Posterior vena cava (tissue), 2 donors: ENCODE data around the gene PKDREJ. TPM values are rescaled to one million over a fixed set of nuclear protein-coding genes. Genes with fewer than 3 reads are reported as not detected.
"Not testable (repeated sequence)": the region's sequence is repeated elsewhere in the genome, so short reads cannot be mapped to it uniquely, and the experiment has no call there.

Experiments
- DNase-seq: peaks from one replicate; pipeline ENCODE4 v3.0.0-alpha.2; 2020; ENCODE audit warnings: low spot score
- intact Hi-C, 2 donors: fragments of 100-400 bp; cut with DNase I; formaldehyde crosslinking; loops; one replicate each; pipeline versions ENCODE4 v1.14.1 to v1.14.2; 2022 to 2023
- long read RNA-seq, 2 donors: library from polyadenylated mRNA; unstranded; transcript quantifications; one replicate each; pipeline ENCODE4 v2.0.0, GENCODE V29; 2020 to 2021
- total RNA-seq, 2 donors: library from RNA; stranded (reverse); fragmentation: NEBNext Ultra II Directional; extraction: Animal tissue kit (Norgen Biotek cat#: 25700); gene quantifications; one replicate each; pipeline ENCODE4 v1.2.1, GENCODE V29; 2021
- donor health status: DM: yes; HTN: yes; CAD: no.
- donor health status: DM: yes; HTN: yes; CAD: no.

The PKDREJ gene
- under 1 TPM; 0.05 to 0.09 TPM for total RNA-seq
- long read RNA-seq, donor 1 = 0 reads
- long read RNA-seq, donor 2, full-length matches to known transcripts = 1 of 1 reads
- long read RNA-seq, donor 2, partial matches to known transcripts = 0 of 1 reads
- long read RNA-seq, donor 2, other reads (novel, unspliced or antisense) = 0 of 1 reads

- intact Hi-C loops = no loop called here
- DNase-seq = peak; percentile 80
Observed at GRCh38 chr22:46263216-46263590, at the start of gene PKDREJ. TSS of gene PKDREJ (minus strand) at chr22:46263343. CDS start at chr22:46263322, 21 bp downstream.

- not testable (repeated sequence) for DNase-seq
- intact Hi-C loops = loop anchor here (5.0 kb wide), 4 partner anchors 186 to 321 kb away; no protein-coding TSS in a partner anchor
Observed at GRCh38 chr22:46312848-46313247, 49.7 kb upstream of the PKDREJ start.

GRCh38 chr22:46312056-46312455, 48.9 kb upstream of the PKDREJ start:
- DNase-seq = no peak
- intact Hi-C loops = loop anchor here (5.0 kb wide), 4 partner anchors 185 to 320 kb away; no protein-coding TSS in a partner anchor

GRCh38 chr22:46309526-46310085, 46.5 kb upstream of the PKDREJ start:
- intact Hi-C loops = loop anchor here (5.0 kb wide), 4 partner anchors 182 to 317 kb away; no protein-coding TSS in a partner anchor
- no peak for DNase-seq

GRCh38 chr22:46308283-46308988, 45.3 kb upstream of the PKDREJ start:
- peak; percentile 26 for DNase-seq
- intact Hi-C loops = no loop called here

- DNase-seq = no peak
- intact Hi-C loops = no loop called here
Observed at GRCh38 chr22:46303347-46303965, 40.3 kb upstream of the PKDREJ start.

- intact Hi-C loops = no loop called here
- no peak for DNase-seq
Observed at GRCh38 chr22:46300491-46300890, 37.3 kb upstream of the PKDREJ start.

- no peak for DNase-seq
- intact Hi-C loops = no loop called here
Observed at GRCh38 chr22:46299101-46299500, 36.0 kb upstream of the PKDREJ start.

GRCh38 chr22:46297151-46297812, 34.1 kb upstream of the PKDREJ start:
- no peak for DNase-seq
- intact Hi-C loops = no loop called here

- DNase-seq = peak; percentile 100
- intact Hi-C loops = no loop called here
Observed at GRCh38 chr22:46296257-46297150, 33.4 kb upstream of the PKDREJ start, which contains the start of gene GTSE1. TSS of gene GTSE1 (plus strand) at chr22:46296870. CDS start at chr22:46297401, 531 bp downstream.

- intact Hi-C loops = no loop called here
- no peak for DNase-seq
Observed at GRCh38 chr22:46295277-46295971, 32.3 kb upstream of the PKDREJ start.

- DNase-seq = no peak
- intact Hi-C loops = no loop called here
Observed at GRCh38 chr22:46294784-46295183, 31.6 kb upstream of the PKDREJ start.

GRCh38 chr22:46293577-46294260, 30.6 kb upstream of the PKDREJ start:
- intact Hi-C loops = no loop called here
- no peak for DNase-seq

GRCh38 chr22:46292732-46293131, 29.6 kb upstream of the PKDREJ start:
- DNase-seq = no peak
- intact Hi-C loops = no loop called here

- DNase-seq = peak; percentile 42
- intact Hi-C loops = no loop called here
Observed at GRCh38 chr22:46292173-46292572, 29.0 kb upstream of the PKDREJ start.

GRCh38 chr22:46290843-46291785, 28.0 kb upstream of the PKDREJ start:
- intact Hi-C loops = no loop called here
- DNase-seq = no peak
